OCI-LY7 (cell line): Measurements from ENCODE around the gene PCCA.

Source experiments
- CTCF ChIP-seq: fragments of 200-600 bp; sonication (generic); conservative IDR thresholded peaks from 2 replicates; pipeline ENCODE4 v1.5.1; 2014; ENCODE audit warnings: mild to moderate bottlenecking, antibody characterized with exemption, low read length, moderate library complexity, mixed read lengths
- EZH2phosphoT487 ChIP-seq: fragments of 200-600 bp; sonication (generic); IDR thresholded peaks from 2 replicates; pipeline ENCODE4 v1.6.1; 2018; ENCODE audit warnings: low read depth, borderline replicate concordance, mild to moderate bottlenecking, mixed run types, antibody characterized with exemption, low read length, moderate library complexity, mixed read lengths

GRCh38 chr13:100460791-100461190, 371.9 kb downstream of the PCCA start:
- no peak for TF ChIP-seq EZH2phosphoT487
- no peak for TF ChIP-seq CTCF
